A549 (cell line): ENCODE data around the gene ZDHHC17. TPM values are rescaled to one million over a fixed set of nuclear protein-coding genes. Genes with fewer than 3 reads are reported as not detected.

Source experiments
- ATAC-seq, 2 experiments: fragments of 200-7000 bp in 1 of 2; fragments of >200 bp in 1 of 2; cut with Nextera tagmentation in 1 of 2; cut with Tn5 transposase in 1 of 2; 3 replicates each; pipeline versions ENCODE4 v1.8.0 to v1.9.1; 2018 to 2020; ENCODE audit warnings: mild to moderate bottlenecking in 1 of 2, moderate library complexity in 1 of 2
- CTCF ChIA-PET: fragments of 300-600 bp; sonication (Branson Sonifier 250); formaldehyde crosslinking; extraction: SDS; loops from one replicate; lab custom pipeline; 2021; ENCODE audit warnings: antibody characterized with exemption, inconsistent platforms; lab: Yijun Ruan, JAX
- POLR2A ChIA-PET: fragments of 350-600 bp; formaldehyde crosslinking; extraction: SDS; loops from one replicate; lab custom pipeline; 2021; ENCODE audit warnings: antibody characterized with exemption, inconsistent platforms; lab: Yijun Ruan, JAX
- DNase-seq, 2 experiments: peaks; one replicate each; pipeline versions ENCODE4 v3.0.0 to v3.0.0-alpha.2; 2011 to 2016; ENCODE audit warnings: low read depth in 1 of 2, low spot score in 1 of 2
- FAIRE-seq: peaks from 2 replicates; lab custom pipeline; 2011; peaks lifted over from hg19 to GRCh38; lab: Jason Lieb, UNC
- H3K27ac ChIP-seq, 2 experiments: fragments of >200 bp; sonication (Bioruptor Twin); formaldehyde crosslinking; 3 replicates each; pipeline ENCODE4 v1.5.1; 2016 to 2017
- H3K4me1 ChIP-seq: fragments of >200 bp; sonication (Bioruptor Twin); formaldehyde crosslinking; 3 replicates; pipeline ENCODE4 v1.6.1; 2016
- H3K4me2 ChIP-seq: fragments of >200 bp; sonication (Bioruptor Twin); formaldehyde crosslinking; 3 replicates; pipeline ENCODE4 v1.6.1; 2016
- H3K4me3 ChIP-seq: fragments of >200 bp; sonication (Bioruptor Twin); formaldehyde crosslinking; 3 replicates; pipeline ENCODE4 v1.5.1; 2016
- H3K9me3 ChIP-seq: fragments of >200 bp; sonication (Bioruptor Twin); formaldehyde crosslinking; 3 replicates; pipeline ENCODE4 v1.6.1; 2016
- ATOH8 ChIP-seq: fragments of 250-450 bp; sonication (Bioruptor Pico); IDR thresholded peaks from 2 replicates; pipeline ENCODE4 v1.5.0; 2020; ENCODE audit warnings: low read depth, mild to moderate bottlenecking, moderate library complexity
- BCL3 ChIP-seq: fragments of >200 bp; sonication (Bioruptor Twin); formaldehyde crosslinking; IDR thresholded peaks from 3 replicates; pipeline ENCODE4 v1.6.1; 2016
- BHLHE40 ChIP-seq: IDR thresholded peaks from 2 replicates; pipeline ENCODE4 v1.6.1; 2012; ENCODE audit warnings: low read depth, low read length, inconsistent platforms
- CBX2 ChIP-seq: fragments of 200-600 bp; sonication (generic); IDR thresholded peaks from 2 replicates; pipeline ENCODE4 v1.6.1; 2016; ENCODE audit warnings: low read depth, mild to moderate bottlenecking, borderline replicate concordance
- CEBPB ChIP-seq, 2 experiments: fragments of >200 bp in 1 of 2; sonication (Bioruptor Twin) in 1 of 2; formaldehyde crosslinking in 1 of 2; IDR thresholded peaks; 2 replicates each; pipeline ENCODE4 v1.6.1; 2012 to 2016
- E2F6 ChIP-seq: IDR thresholded peaks from 2 replicates; pipeline ENCODE4 v1.6.1; 2012; ENCODE audit warnings: low read depth, borderline replicate concordance
- EHF ChIP-seq: fragments of 250-450 bp; sonication (Bioruptor Pico); IDR thresholded peaks from 2 replicates; pipeline ENCODE4 v1.5.0; 2020; ENCODE audit warnings: mild to moderate bottlenecking
- ESRRA ChIP-seq: fragments of 150-350 bp; IDR thresholded peaks from 2 replicates; pipeline ENCODE4 v1.6.1; 2014; ENCODE audit warnings: mild to moderate bottlenecking, low read length, borderline replicate concordance
- FOXS1 ChIP-seq: fragments of 250-450 bp; sonication (Bioruptor Pico); IDR thresholded peaks from 2 replicates; pipeline ENCODE4 v1.5.0; 2020; ENCODE audit warnings: mild to moderate bottlenecking, moderate library complexity
- HES2 ChIP-seq: fragments of >200 bp; sonication (Bioruptor Twin); formaldehyde crosslinking; IDR thresholded peaks from 2 replicates; pipeline ENCODE4 v1.6.1; 2016
- HEYL ChIP-seq: fragments of 250-450 bp; sonication (Bioruptor Pico); IDR thresholded peaks from 2 replicates; pipeline ENCODE4 v1.8.0; 2021; ENCODE audit warnings: mild to moderate bottlenecking, moderate library complexity
- HMGXB4 ChIP-seq: fragments of 250-450 bp; sonication (Bioruptor Pico); IDR thresholded peaks from 2 replicates; pipeline ENCODE4 v1.5.0; 2021; ENCODE audit warnings: mild to moderate bottlenecking, moderate library complexity, borderline replicate concordance
- HOXB5 ChIP-seq: fragments of 250-450 bp; sonication (Bioruptor Pico); IDR thresholded peaks from 2 replicates; pipeline ENCODE4 v1.5.0; 2020; ENCODE audit warnings: mild to moderate bottlenecking, moderate library complexity
- JUNB ChIP-seq: fragments of >200 bp; sonication (Bioruptor Twin); formaldehyde crosslinking; IDR thresholded peaks from 2 replicates; pipeline ENCODE4 v1.6.1; 2016
- KDM1A ChIP-seq: fragments of 200-600 bp; sonication (generic); IDR thresholded peaks from 2 replicates; pipeline ENCODE4 v1.6.1; 2016; ENCODE audit warnings: low read depth, mild to moderate bottlenecking
- MAFK ChIP-seq: fragments of 450-650 bp; IDR thresholded peaks from 2 replicates; pipeline ENCODE4 v1.6.1; 2014; ENCODE audit not compliant: partially characterized antibody
- MAZ ChIP-seq: fragments of 150-350 bp; IDR thresholded peaks from 2 replicates; pipeline ENCODE4 v1.6.1; 2014; ENCODE audit warnings: antibody characterized with exemption, low read depth, low read length, borderline replicate concordance
- POLR2A ChIP-seq: IDR thresholded peaks from 2 replicates; pipeline ENCODE4 v1.6.1; 2012; ENCODE audit warnings: mild to moderate bottlenecking, low read length
- TFCP2L1 ChIP-seq: fragments of 250-450 bp; sonication (Bioruptor Pico); IDR thresholded peaks from 2 replicates; pipeline ENCODE4 v1.5.0; 2021; ENCODE audit warnings: mild to moderate bottlenecking
- ZFP36 ChIP-seq: fragments of 450-650 bp; IDR thresholded peaks from 2 replicates; pipeline ENCODE4 v1.6.1; 2014; ENCODE audit warnings: borderline replicate concordance; ENCODE audit not compliant: partially characterized antibody
- ZSCAN20 ChIP-seq: fragments of 250-450 bp; sonication (Bioruptor Pico); IDR thresholded peaks from 2 replicates; pipeline ENCODE4 v1.8.0; 2022; ENCODE audit warnings: mild to moderate bottlenecking, moderate library complexity
- WGBS: methylation state at CpG from one replicate; pipeline ENCODE4 v1.1.6; 2017; ENCODE audit errors: missing lambda C conversion rate; 5-methylcytosine and 5-hydroxymethylcytosine counted together
- polyA plus RNA-seq, 4 experiments: library from polyadenylated mRNA; depleted of rRNA in 3 of 4; stranded (reverse); fragments of >200 nt; fragmentation: RNase III in 1 of 4; extraction: RNeasy Plus Mini Kit Qiagen cat#74134 plus additional on column Dnase treatment in 1 of 4; gene quantifications; 2 replicates in 3 of 4; 3 replicates in 1 of 4; pipeline ENCODE4 v1.2.3, GENCODE V29; 2011 to 2017

Gene ZDHHC17
- polyA plus RNA-seq, 2 of the 4 experiments (the other 2 are of a cell fraction), result 28.1 to 54.8 TPM

- FAIRE-seq, result no peak
- DNase-seq, result no peak
- no peak for ATAC-seq
- H3K4me1 ChIP-seq, result no peaks in the 10 kb centered on the region
- CTCF ChIA-PET, result interaction anchor here (1.6 kb wide), 1 partner anchor 17 kb away, joined by 3 read pairs; no protein-coding TSS in a partner anchor
- POLR2A ChIA-PET, result no interaction called here
- TF ChIP-seq TFCP2L1 (CRISPR knock-in tag) (no peak), ZSCAN20 (CRISPR knock-in tag) (no peak), CEBPB (IDR thresholded peaks at IDR 0.05) (no peak), HOXB5 (CRISPR knock-in tag) (no peak), HES2 (no peak), BHLHE40 (no peak), MAZ (no peak), HMGXB4 (CRISPR knock-in tag) (no peak), JUNB (no peak)
- TF ChIP-seq, all 56 proteins: peak for 0
- Histone ChIP-seq H3K27ac (no peak overlapping the region), H3K4me2 (no peak overlapping the region), H3K9me3 (no peaks in the 10 kb centered on the region), H3K4me3 (no peak overlapping the region)
- 48% methylated on average over 4 of the region's 4 CpGs for WGBS
Measured at GRCh38 chr12:76863837-76864236, 99.9 kb downstream of the ZDHHC17 start.

- FAIRE-seq (no peak), ATAC-seq (no peak), DNase-seq (no peak)
- POLR2A ChIA-PET, result interaction anchor here (0.9 kb wide), 1 partner anchor 13 kb away, joined by 3 read pairs; no protein-coding TSS in a partner anchor
- CTCF ChIA-PET, result interaction anchor here (1.5 to 2.7 kb wide), 3 partner anchors 8 to 146 kb away, joined by 3 to 7 read pairs (median 5); no protein-coding TSS in a partner anchor
- Histone ChIP-seq H3K27ac (no peak overlapping the region), H3K4me3 (no peak overlapping the region), H3K4me2 (no peak overlapping the region), H3K9me3 (no peaks in the 10 kb centered on the region), H3K4me1 (no peaks in the 10 kb centered on the region)
- TF ChIP-seq HOXB5 (CRISPR knock-in tag) (no peak), FOXS1 (no peak), HEYL (no peak)
- 84% methylated on average over 2 of the region's 2 CpGs for WGBS
Measured at GRCh38 chr12:76864791-76865400, 101.0 kb downstream of the ZDHHC17 start.

GRCh38 chr12:76866151-76866567 lies 102.2 kb downstream of the ZDHHC17 start:
- Histone ChIP-seq H3K4me1 (no peaks in the 10 kb centered on the region), H3K4me2 (no peak overlapping the region), H3K27ac (no peak overlapping the region), H3K9me3 (no peaks in the 10 kb centered on the region), H3K4me3 (no peak overlapping the region)
- ChIA-PET CTCF (interaction anchor here (1.5 to 2.7 kb wide), 2 partner anchors 9 to 145 kb away, joined by 5 to 7 read pairs; no protein-coding TSS in a partner anchor), POLR2A (interaction anchor here (0.7 to 0.9 kb wide), 2 partner anchors 12 to 13 kb away, joined by 3 read pairs; partner anchors contain the start of gene CSRP2)
- DNase-seq (no peak), ATAC-seq (no peak), FAIRE-seq (no peak)
- TF ChIP-seq HEYL (no peak), MAFK (no peak), BCL3 (no peak), ZFP36 (no peak), ESRRA (no peak), KDM1A (no peak), E2F6 (no peak), CBX2 (no peak), EHF (no peak), ATOH8 (CRISPR knock-in tag) (no peak), TFCP2L1 (CRISPR knock-in tag) (no peak), POLR2A (no peak)
- WGBS, result 88% methylated on average over 8 of the region's 8 CpGs
